Sigmoid colon (tissue), 7 donors: ENCODE results near the gene LIME1. TPM values are rescaled to one million over a fixed set of nuclear protein-coding genes. Genes with fewer than 3 reads are reported as not detected.
A peak's percentile ranks its signal among the peaks of the same experiment; 100 is the strongest.

ENCODE experiments used
- DNase-seq: peaks from one replicate; pipeline ENCODE4 v3.0.0-alpha.2; 2019
- H3K27ac ChIP-seq, 4 donors: fragments of 200-600 bp; sonication (generic); one replicate each; pipeline ENCODE4 v1.5.1; 2016 to 2019; ENCODE audit warnings: mild to moderate bottlenecking in 1 of 4
- H3K27me3 ChIP-seq, 3 donors: fragments of 200-600 bp; sonication (generic); one replicate each; pipeline ENCODE4 v1.5.1; 2019; ENCODE audit warnings: mild to moderate bottlenecking in 1 of 3
- H3K36me3 ChIP-seq, 4 donors: fragments of 200-600 bp; sonication (generic); one replicate each; pipeline ENCODE4 v1.5.1; 2016 to 2019
- H3K4me1 ChIP-seq, 4 donors: fragments of 200-600 bp; sonication (generic); one replicate each; pipeline ENCODE4 v1.5.1; 2017 to 2019
- H3K4me3 ChIP-seq, 4 donors: fragments of 200-600 bp; sonication (generic); one replicate each; pipeline ENCODE4 v1.5.1; 2017 to 2019; ENCODE audit warnings: mild to moderate bottlenecking in 2 of 4, moderate library complexity in 1 of 4
- H3K9me3 ChIP-seq, 4 donors: fragments of 200-600 bp in 3 of 4; sonication (generic) in 3 of 4; one replicate each; pipeline versions ENCODE4 v1.5.1 to v1.6.1; 2013 to 2019
- CTCF ChIP-seq, 4 experiments: fragments of 450-650 bp in 3 of 4; fragments of 200-600 bp in 1 of 4; IDR thresholded peaks; one replicate each; pipeline ENCODE4 v1.5.1; 2016 to 2019; ENCODE audit warnings: antibody characterized with exemption in 4 of 4, mild to moderate bottlenecking in 3 of 4, moderate library complexity in 2 of 4
- EP300 ChIP-seq, 4 donors: sonication (generic); formaldehyde crosslinking; IDR thresholded peaks; one replicate each; pipeline ENCODE4 v1.6.1; 2017; ENCODE audit warnings: antibody characterized with exemption in 4 of 4
- POLR2A ChIP-seq, 2 donors: fragments of 450-650 bp; IDR thresholded peaks; one replicate each; pipeline ENCODE4 v1.6.1; 2016; ENCODE audit warnings: antibody characterized with exemption in 2 of 2, mild to moderate bottlenecking in 2 of 2, moderate library complexity in 2 of 2
- POLR2AphosphoS5 ChIP-seq, 4 donors: sonication (generic); formaldehyde crosslinking; IDR thresholded peaks; one replicate each; pipeline ENCODE4 v1.6.1; 2017; ENCODE audit warnings: antibody characterized with exemption in 4 of 4
- WGBS, 2 donors: extraction: QIAGEN DNeasy Blood & Tissue Kit; methylation state at CpG; one replicate each; pipeline ENCODE4 v1.1.7; 2013; 5-methylcytosine and 5-hydroxymethylcytosine counted together
- intact Hi-C: fragments of 100-400 bp; cut with DNase I; formaldehyde crosslinking; loops from one replicate; pipeline ENCODE4 v1.15.1; 2023
- polyA plus RNA-seq, 3 donors: library from polyadenylated mRNA; stranded (reverse); fragments of 200-250 nt; gene quantifications; one replicate each; pipeline ENCODE4 v1.2.3, GENCODE V29; 2013
- total RNA-seq, 4 donors: library from RNA; depleted of rRNA; stranded (reverse); fragments of >200 nt; gene quantifications; one replicate each; pipeline ENCODE4 v1.1.0, GENCODE V29; 2016
- donor health status: healthy with polysubstance abuse.
- donor health status: Bipolar disorder and iron deficiency.
- donor health status: healthy.

The LIME1 gene
- total and polyA plus RNA-seq, 7 donors, result 4.6 to 35.3 (median 6.4) TPM; not detected in 1

GRCh38 chr20:63693733-63694583 is 42.5 kb upstream of the LIME1 start:
- Histone ChIP-seq H3K36me3 (peaks cover 6 to 24% (median 11%) of the 10 kb centered on the region in 4 donors), H3K27ac (no peak overlapping the region), H3K9me3 (no peaks in the 10 kb centered on the region), H3K27me3 (no peaks in the 10 kb centered on the region), H3K4me1 (peaks cover 0 to 32% (median 28%) of the 10 kb centered on the region in 4 donors), H3K4me3 (no peak overlapping the region)
- intact Hi-C loops, result no loop called here
- peak; percentile 59 for DNase-seq
- 94 to 95% methylated on average over 21 of the region's 21 CpGs for WGBS, 2 donors
- TF ChIP-seq POLR2AphosphoS5 (IDR thresholded peaks at IDR 0.05), result no peak
- no peak for TF ChIP-seq CTCF (IDR thresholded peaks at IDR 0.05)
- no peak for TF ChIP-seq EP300 (IDR thresholded peaks at IDR 0.05)
- no peak for TF ChIP-seq POLR2A (IDR thresholded peaks at IDR 0.05)

- Histone ChIP-seq H3K36me3 (peaks cover 6 to 27% (median 11%) of the 10 kb centered on the region in 4 donors), H3K27me3 (no peaks in the 10 kb centered on the region), H3K27ac (no peak overlapping the region), H3K4me1 (peaks cover 0 to 40% (median 37%) of the 10 kb centered on the region in 4 donors), H3K4me3 (no peak overlapping the region), H3K9me3 (no peaks in the 10 kb centered on the region)
- WGBS, 2 donors, result 93 to 95% methylated on average over 37 of the region's 37 CpGs
- no peak for TF ChIP-seq CTCF (IDR thresholded peaks at IDR 0.05)
- TF ChIP-seq POLR2AphosphoS5 (IDR thresholded peaks at IDR 0.05), result peak in 1 of 4 donors; percentile 3
- DNase-seq, result peak; percentile 65
- intact Hi-C loops, result no loop called here
Observed at GRCh38 chr20:63694584-63695423, 41.7 kb upstream of the LIME1 start.

GRCh38 chr20:63695424-63696305 is 40.8 kb upstream of the LIME1 start:
- 50 to 76% methylated on average over 25 of the region's 25 CpGs for WGBS, 2 donors
- Histone ChIP-seq H3K36me3 (peaks cover 6 to 29% (median 11%) of the 10 kb centered on the region in 4 donors), H3K27me3 (no peaks in the 10 kb centered on the region), H3K4me1 (peaks cover 0 to 43% (median 37%) of the 10 kb centered on the region in 4 donors), H3K4me3 (no peak overlapping the region), H3K9me3 (no peaks in the 10 kb centered on the region), H3K27ac (no peak overlapping the region)
- TF ChIP-seq POLR2AphosphoS5 (IDR thresholded peaks at IDR 0.05), result peak in 1 of 4 donors; percentile 4
- no peak for TF ChIP-seq EP300 (IDR thresholded peaks at IDR 0.05)
- peak; percentile 52 for DNase-seq
- intact Hi-C loops, result no loop called here

GRCh38 chr20:63696306-63696627 is 40.2 kb upstream of the LIME1 start:
- H3K4me1 ChIP-seq, result peaks cover 0 to 43% (median 37%) of the 10 kb centered on the region in 4 donors
- DNase-seq, result peak; percentile 66
- intact Hi-C loops, result no loop called here
- WGBS, 2 donors, result 7 to 15% methylated on average over 6 of the region's 6 CpGs
- H3K4me3 ChIP-seq, result peak overlapping the region in 3 of 4 donors; percentile 19 to 29 (median 28)
- TF ChIP-seq EP300 (IDR thresholded peaks at IDR 0.05) (no peak), CTCF (IDR thresholded peaks at IDR 0.05) (no peak)
- H3K27ac ChIP-seq, result no peak overlapping the region
- no peaks in the 10 kb centered on the region for H3K9me3 ChIP-seq
- H3K27me3 ChIP-seq, result no peaks in the 10 kb centered on the region
- H3K36me3 ChIP-seq, result peaks cover 6 to 29% (median 11%) of the 10 kb centered on the region in 4 donors
